Endothelial cell (in vitro differentiated cells): ENCODE data around the gene CST9. TPM values are rescaled to one million over a fixed set of nuclear protein-coding genes. Genes with fewer than 3 reads are reported as not detected.
"Not testable (repeated sequence)": the region's sequence is repeated elsewhere in the genome, so short reads cannot be mapped to it uniquely, and the experiment has no call there.

Experiments
- DNase-seq: peaks from one replicate; pipeline ENCODE4 v3.0.0; 2021; ENCODE audit warnings: low spot score
- H3K27ac Mint-ChIP-seq: one replicate; pipeline ENCODE4 v1.8.0; 2021; ENCODE audit warnings: mixed read lengths, inconsistent platforms; ENCODE audit not compliant: unreplicated experiment
- H3K27me3 Mint-ChIP-seq: one replicate; pipeline ENCODE4 v1.8.0; 2021; ENCODE audit warnings: mild to moderate bottlenecking, moderate library complexity, mixed read lengths, inconsistent platforms; ENCODE audit not compliant: unreplicated experiment
- H3K36me3 Mint-ChIP-seq: one replicate; pipeline ENCODE4 v1.8.0; 2021; ENCODE audit warnings: mild to moderate bottlenecking, low read depth, mixed read lengths, inconsistent platforms; ENCODE audit not compliant: unreplicated experiment
- H3K4me1 Mint-ChIP-seq: one replicate; pipeline ENCODE4 v1.8.0; 2021; ENCODE audit warnings: mild to moderate bottlenecking, mixed read lengths, inconsistent platforms; ENCODE audit not compliant: unreplicated experiment
- H3K4me3 Mint-ChIP-seq: one replicate; pipeline ENCODE4 v1.8.0; 2021; ENCODE audit warnings: mild to moderate bottlenecking, mixed read lengths, inconsistent platforms; ENCODE audit not compliant: unreplicated experiment
- H3K9me3 Mint-ChIP-seq: one replicate; pipeline ENCODE4 v1.8.0; 2021; ENCODE audit warnings: mixed read lengths, inconsistent platforms; ENCODE audit not compliant: unreplicated experiment
- total RNA-seq: library from RNA; stranded (reverse); fragmentation: NEBNext Ultra II Directional; extraction: Animal tissue kit (Norgen Biotek cat#: 25700); gene quantifications from one replicate; pipeline ENCODE4 v1.2.1, GENCODE V29; 2021; ENCODE audit not compliant: unreplicated experiment
- TF ChIP-seq, protein P1 (sequence below): fragments of 200-600 bp; sonication (generic); IDR thresholded peaks from one replicate; pipeline ENCODE4 v1.5.0; 2021; ENCODE audit warnings: antibody characterized with exemption; ENCODE audit not compliant: unreplicated experiment

Gene CST9
- total RNA-seq, 1 donor from 2014 or later: not detected

GRCh38 chr20:23637282-23638221 lies 31.8 kb upstream of the CST9 start, which contains the start of gene CST3:
Gene CST3, minus strand, starts transcription at chr20:23637955. Its CDS starts 93 bp downstream, at chr20:23637862.
- TF ChIP-seq, protein P1, sequence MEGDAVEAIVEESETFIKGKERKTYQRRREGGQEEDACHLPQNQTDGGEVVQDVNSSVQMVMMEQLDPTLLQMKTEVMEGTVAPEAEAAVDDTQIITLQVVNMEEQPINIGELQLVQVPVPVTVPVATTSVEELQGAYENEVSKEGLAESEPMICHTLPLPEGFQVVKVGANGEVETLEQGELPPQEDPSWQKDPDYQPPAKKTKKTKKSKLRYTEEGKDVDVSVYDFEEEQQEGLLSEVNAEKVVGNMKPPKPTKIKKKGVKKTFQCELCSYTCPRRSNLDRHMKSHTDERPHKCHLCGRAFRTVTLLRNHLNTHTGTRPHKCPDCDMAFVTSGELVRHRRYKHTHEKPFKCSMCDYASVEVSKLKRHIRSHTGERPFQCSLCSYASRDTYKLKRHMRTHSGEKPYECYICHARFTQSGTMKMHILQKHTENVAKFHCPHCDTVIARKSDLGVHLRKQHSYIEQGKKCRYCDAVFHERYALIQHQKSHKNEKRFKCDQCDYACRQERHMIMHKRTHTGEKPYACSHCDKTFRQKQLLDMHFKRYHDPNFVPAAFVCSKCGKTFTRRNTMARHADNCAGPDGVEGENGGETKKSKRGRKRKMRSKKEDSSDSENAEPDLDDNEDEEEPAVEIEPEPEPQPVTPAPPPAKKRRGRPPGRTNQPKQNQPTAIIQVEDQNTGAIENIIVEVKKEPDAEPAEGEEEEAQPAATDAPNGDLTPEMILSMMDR: no peak
- Mint-ChIP-seq H3K27ac (peak within 1 kb of the TSS; percentile 70), H3K36me3 (peaks cover 6% of the 10 kb centered on the region), H3K27me3 (peaks cover 6% of the 10 kb centered on the region), H3K4me1 (peaks cover 21% of the 10 kb centered on the region), H3K9me3 (no peaks in the 10 kb centered on the region), H3K4me3 (peak within 1 kb of the TSS; percentile 91)
- peak; percentile 68 for DNase-seq

DNA sequence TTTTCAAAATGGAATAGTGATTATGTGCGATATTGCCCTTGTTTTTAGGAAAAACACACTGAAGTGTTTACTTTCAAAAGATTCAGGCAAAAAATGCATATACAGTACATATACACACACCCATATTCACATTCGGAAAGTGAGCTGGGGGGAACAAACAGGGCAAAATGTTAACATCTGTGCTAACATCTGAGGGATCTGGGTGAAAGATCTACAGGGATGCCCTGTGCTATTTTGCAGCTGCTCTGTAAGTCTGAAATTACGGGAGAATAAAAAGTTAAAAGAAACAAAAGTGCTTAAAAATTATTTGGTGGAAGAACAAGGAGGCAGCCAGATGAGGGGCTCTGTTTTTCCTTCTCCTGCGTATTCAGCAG lies 31.2 kb upstream of the CST9 start:
- TF ChIP-seq, protein P1: no peak
- no peak for DNase-seq
- Mint-ChIP-seq H3K4me3 (peak overlapping the region; percentile 91), H3K9me3 (no peaks in the 10 kb centered on the region), H3K4me1 (peaks cover 15% of the 10 kb centered on the region), H3K27ac (peak overlapping the region; percentile 70), H3K27me3 (peaks cover 6% of the 10 kb centered on the region), H3K36me3 (peaks cover 6% of the 10 kb centered on the region)

GRCh38 chr20:23636182-23636907 lies 30.6 kb upstream of the CST9 start:
- H3K9me3 Mint-ChIP-seq: no peaks in the 10 kb centered on the region
- peaks cover 6% of the 10 kb centered on the region for H3K36me3 Mint-ChIP-seq
- peaks cover 6% of the 10 kb centered on the region for H3K27me3 Mint-ChIP-seq
- peaks cover 15% of the 10 kb centered on the region for H3K4me1 Mint-ChIP-seq
- peak overlapping the region; percentile 91 for H3K4me3 Mint-ChIP-seq
- TF ChIP-seq, protein P1: no peak
- no peak for DNase-seq
- no peak overlapping the region for H3K27ac Mint-ChIP-seq

- H3K27me3 Mint-ChIP-seq, DNase-seq, H3K36me3 Mint-ChIP-seq, H3K9me3 Mint-ChIP-seq, H3K27ac Mint-ChIP-seq, H3K4me3 Mint-ChIP-seq: not testable (repeated sequence)
- peaks cover 15% of the 10 kb centered on the region for H3K4me1 Mint-ChIP-seq
Observed at GRCh38 chr20:23635768-23636090, 30.0 kb upstream of the CST9 start.

- Mint-ChIP-seq H3K27ac (no peak overlapping the region), H3K4me1 (peaks cover 15% of the 10 kb centered on the region)
Observed at GRCh38 chr20:23634985-23635767, 29.5 kb upstream of the CST9 start.

More at GRCh38 chr20:23634985-23635767, 29.5 kb upstream of the CST9 start:
- Mint-ChIP-seq H3K36me3 (peaks cover 6% of the 10 kb centered on the region), H3K9me3 (no peaks in the 10 kb centered on the region), H3K27me3 (peaks cover 6% of the 10 kb centered on the region), H3K4me3 (no peak overlapping the region)
- TF ChIP-seq, protein P1: no peak
- no peak for DNase-seq
